CMK (cell line): ENCODE results near the gene SDR42E1.
"Not testable (repeated sequence)": the region's sequence is repeated elsewhere in the genome, so short reads cannot be mapped to it uniquely, and the experiment has no call there.

Experiments used
- DNase-seq: peaks from one replicate; pipeline ENCODE4 v3.0.0-alpha.2; 2010; ENCODE audit warnings: low read depth

The SDR42E1 gene

GRCh38 chr16:82005027-82005830 is 6.0 kb downstream of the SDR42E1 start:
- no peak for DNase-seq

GRCh38 chr16:82004601-82005000 is 6.7 kb downstream of the SDR42E1 start:
- DNase-seq = no peak

GRCh38 chr16:82002831-82003230 is 8.4 kb downstream of the SDR42E1 start:
- no peak for DNase-seq

GRCh38 chr16:81997738-81998137 is 13.5 kb downstream of the SDR42E1 start:
- DNase-seq = no peak

DNA sequence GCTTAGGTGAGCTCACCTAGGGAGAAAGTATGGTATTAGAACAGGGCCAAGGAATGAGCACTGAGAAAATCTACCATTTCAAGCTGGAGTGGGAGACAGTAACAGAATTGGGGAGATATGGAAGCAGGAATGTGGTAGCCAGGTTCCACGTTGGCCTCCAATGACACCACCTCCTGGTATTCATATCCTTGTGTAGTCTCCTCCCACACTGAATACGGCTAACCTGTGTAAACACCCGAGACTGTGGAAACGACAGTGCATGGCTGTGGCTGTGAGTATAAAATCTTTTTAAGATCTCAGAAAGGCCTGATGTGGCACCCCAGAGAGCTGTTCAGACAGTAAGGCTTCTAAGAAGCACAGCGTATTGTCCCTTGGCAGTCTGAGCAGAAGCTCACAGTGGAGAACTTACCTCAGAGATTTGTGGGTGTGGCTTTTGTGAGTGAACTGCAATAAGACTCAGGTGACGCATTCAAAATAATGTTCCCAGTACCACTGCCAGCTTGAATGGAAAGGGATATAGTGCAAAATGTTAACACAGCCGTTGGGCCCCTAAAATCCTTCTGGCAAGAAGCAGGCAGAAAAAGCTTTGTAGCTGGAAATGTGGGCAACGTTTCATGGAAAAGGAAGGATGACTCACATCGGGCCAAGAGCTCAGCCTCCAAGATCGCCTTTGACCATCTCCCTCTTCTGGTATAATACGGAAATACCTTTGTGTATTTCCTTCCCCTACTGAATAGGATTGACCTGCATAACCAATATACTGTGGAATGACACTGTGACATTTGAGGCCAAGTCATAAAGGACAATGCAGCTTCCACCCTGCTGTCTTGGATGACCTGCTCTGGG is 14.4 kb downstream of the SDR42E1 start:
- no peak for DNase-seq

DNA sequence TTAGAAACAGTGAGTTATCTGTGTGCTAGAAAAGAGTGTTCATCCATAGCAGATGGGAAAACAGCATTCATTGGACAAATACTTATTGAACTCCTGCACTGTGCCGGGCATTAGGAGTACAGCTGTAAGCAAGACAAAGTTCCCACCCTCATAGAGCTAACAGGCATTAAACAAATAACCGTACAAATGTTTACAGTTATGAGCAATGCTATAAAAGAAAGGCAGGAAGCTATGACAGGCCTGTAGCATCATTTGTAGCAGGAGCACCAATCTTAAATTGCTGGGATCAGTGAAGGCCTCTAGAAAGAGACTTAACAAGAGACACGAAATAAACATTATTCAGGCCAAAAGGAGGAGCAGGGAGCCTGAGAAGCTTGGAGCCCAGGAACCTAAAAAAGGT is 15.6 kb downstream of the SDR42E1 start:
- DNase-seq = no peak

GRCh38 chr16:81994485-81994884 is 16.8 kb downstream of the SDR42E1 start:
- no peak for DNase-seq

GRCh38 chr16:81992859-81993258 is 18.4 kb downstream of the SDR42E1 start:
- DNase-seq = no peak

- no peak for DNase-seq
Measured at GRCh38 chr16:81987706-81988105, 23.6 kb downstream of the SDR42E1 start.

DNA sequence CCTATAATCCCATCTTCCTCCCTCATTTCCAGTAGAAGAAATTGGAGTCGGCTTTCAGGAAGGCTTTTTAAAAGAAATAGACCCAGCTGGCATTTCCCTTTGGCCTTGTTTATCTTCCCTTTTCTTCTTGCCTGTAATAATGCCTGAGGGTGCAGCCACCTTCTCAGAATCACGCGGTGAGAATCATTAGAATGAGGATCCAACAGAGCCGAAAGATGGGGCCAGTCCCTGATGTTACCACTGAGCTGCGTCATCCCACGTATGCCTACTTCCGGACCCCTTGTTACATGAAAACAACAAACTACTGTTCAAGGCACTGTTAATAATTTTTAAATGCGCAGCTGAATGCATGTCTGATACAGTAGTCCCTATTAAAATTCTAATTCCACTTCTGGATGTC is 24.1 kb downstream of the SDR42E1 start:
- no peak for DNase-seq

- DNase-seq = not testable (repeated sequence)
Measured at GRCh38 chr16:81977335-81977942, 33.8 kb downstream of the SDR42E1 start.

- DNase-seq = no peak
Measured at GRCh38 chr16:81975637-81976036, 35.6 kb downstream of the SDR42E1 start.

GRCh38 chr16:81973737-81974136 is 37.5 kb downstream of the SDR42E1 start:
- no peak for DNase-seq

GRCh38 chr16:81971853-81972252 is 39.4 kb downstream of the SDR42E1 start:
- no peak for DNase-seq

- DNase-seq = no peak
Measured at GRCh38 chr16:81967358-81967757, 43.9 kb downstream of the SDR42E1 start.

GRCh38 chr16:81964808-81965207 is 46.5 kb downstream of the SDR42E1 start:
- no peak for DNase-seq

DNA sequence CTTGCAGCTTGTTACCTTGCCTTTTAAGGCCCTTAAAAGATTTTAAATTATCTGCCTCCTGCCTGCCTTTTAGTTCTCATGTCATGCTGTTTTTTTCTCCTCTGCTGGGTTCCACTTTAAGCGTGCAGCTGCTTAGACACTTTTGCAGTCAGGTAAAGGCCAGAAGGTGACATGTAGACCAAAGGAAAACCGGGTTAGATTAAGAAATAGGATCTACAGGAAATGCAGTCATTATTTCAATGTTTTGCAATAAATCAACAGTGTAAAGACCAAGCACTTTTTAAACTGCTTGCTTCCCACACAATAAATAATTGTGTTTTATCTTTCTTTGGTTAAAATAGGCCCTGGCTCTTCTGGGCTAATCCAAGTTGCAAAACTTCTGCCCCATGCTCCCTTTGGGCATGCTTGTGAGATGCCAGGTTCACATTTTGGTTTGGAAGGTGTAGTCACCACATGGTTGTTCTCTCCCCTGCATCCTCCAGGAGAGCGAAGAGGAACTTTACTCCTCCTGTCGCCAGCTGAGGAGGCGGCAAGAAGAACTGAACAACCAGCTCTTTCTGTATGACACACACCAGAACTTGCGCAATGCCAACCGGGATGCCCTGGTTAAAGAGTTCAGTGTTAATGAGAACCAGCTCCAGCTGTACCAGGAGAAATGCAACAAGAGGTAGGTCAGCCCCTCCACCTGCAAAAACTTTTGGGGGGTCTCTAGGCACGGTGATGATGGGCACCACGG is 54.9 kb downstream of the SDR42E1 start:
- no peak for DNase-seq

DNA sequence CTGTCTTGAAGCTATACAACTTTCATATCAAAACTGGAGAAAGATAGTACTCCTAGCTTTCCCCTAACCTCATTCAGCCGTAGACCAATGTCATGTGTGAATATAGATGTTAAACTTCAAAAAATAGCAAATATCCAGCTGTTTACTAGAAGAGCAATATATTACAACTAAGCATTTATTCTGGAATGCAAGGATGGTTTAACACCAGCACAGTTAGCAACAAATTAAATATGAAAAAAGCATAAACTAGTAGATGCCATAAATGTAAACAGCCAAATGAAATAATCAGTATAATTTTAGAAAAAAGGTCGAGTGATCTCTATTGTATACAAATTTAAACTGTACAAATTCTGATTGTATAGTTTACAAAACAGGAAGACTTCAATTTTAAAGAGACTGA is 59.7 kb downstream of the SDR42E1 start:
- DNase-seq = no peak

- no peak for DNase-seq
Measured at GRCh38 chr16:81946206-81946605, 65.1 kb downstream of the SDR42E1 start.

DNA sequence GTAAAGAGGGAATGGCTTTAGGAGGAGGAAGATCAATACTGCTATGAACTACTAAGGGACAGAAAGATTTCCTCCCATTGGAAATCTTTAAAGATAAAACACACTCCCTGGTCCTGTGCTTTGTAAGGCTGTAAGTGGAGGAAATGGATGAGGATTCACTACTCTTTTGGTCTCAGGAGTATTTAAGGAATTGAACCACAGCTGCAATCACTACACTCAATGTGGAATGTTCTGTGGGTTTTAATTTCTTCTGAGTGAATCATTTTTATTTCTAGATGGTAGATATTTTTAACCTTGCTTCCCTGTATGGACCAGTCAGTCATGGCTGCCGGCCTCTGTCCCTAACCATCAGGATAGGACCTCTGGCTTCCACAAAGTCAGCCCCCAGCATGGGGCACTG is 65.6 kb downstream of the SDR42E1 start:
- no peak for DNase-seq

DNA sequence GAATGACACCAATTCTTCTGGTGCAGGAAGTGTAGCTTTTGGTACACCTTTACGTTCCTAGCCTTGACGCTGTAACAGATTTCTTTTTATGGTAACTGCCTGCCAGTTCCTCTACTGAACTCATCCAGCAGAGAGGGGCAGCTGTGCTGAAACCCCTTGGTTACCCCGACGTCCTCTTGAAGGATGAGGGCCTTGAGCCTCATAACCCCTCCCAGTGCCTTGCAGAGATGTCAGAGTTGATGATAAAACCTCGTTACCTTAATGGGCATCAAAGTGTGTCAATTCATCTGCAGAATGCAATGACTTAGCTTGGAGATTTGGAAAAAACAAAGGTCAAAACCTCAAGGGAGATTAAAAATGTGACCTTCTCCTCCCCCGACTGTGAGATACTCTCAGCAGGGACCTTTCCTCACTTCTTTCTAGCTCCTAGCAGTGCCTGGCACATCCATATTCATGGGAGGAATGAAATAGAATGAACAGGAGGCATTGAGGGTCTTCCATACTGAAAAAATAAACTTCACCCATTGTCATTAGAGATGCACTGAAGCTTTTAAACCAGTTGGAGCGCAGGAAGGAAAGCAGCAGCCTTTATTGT is 69.2 kb downstream of the SDR42E1 start:
- no peak for DNase-seq
